GM12892 (cell line): ENCODE results near the gene IGF1R.

ENCODE experiments used
- DNase-seq: peaks from one replicate; pipeline ENCODE4 v3.0.0; 2011; ENCODE audit not compliant: insufficient read length
- FAIRE-seq: peaks from 2 replicates; lab custom pipeline; 2011; peaks lifted over from hg19 to GRCh38; lab: Jason Lieb, UNC
- POLR2A ChIP-seq: IDR thresholded peaks from 2 replicates; pipeline ENCODE4 v1.6.1; 2011; ENCODE audit warnings: low read depth, low read length, control low read depth
- POLR2AphosphoS5 ChIP-seq: IDR thresholded peaks from 2 replicates; pipeline ENCODE4 v1.6.1; 2011; ENCODE audit warnings: low read depth, low read length, control low read depth
- TAF1 ChIP-seq: IDR thresholded peaks from 2 replicates; pipeline ENCODE4 v1.6.1; 2011; ENCODE audit warnings: low read depth, mild to moderate bottlenecking, control low read depth, low read length, borderline replicate concordance

IGF1R gene

GRCh38 chr15:98796685-98797357 lies 148.5 kb downstream of the IGF1R start:
- TF ChIP-seq POLR2A, result no peak
- TF ChIP-seq TAF1, result no peak
- TF ChIP-seq POLR2AphosphoS5, result no peak
- FAIRE-seq, result no peak

GRCh38 chr15:98798375-98798893 lies 150.1 kb downstream of the IGF1R start:
- TF ChIP-seq POLR2AphosphoS5, result no peak
- no peak for TF ChIP-seq POLR2A
- no peak for TF ChIP-seq TAF1
- DNase-seq, result no peak
- no peak for FAIRE-seq

More at GRCh38 chr15:98796685-98797357, 148.5 kb downstream of the IGF1R start:
- no peak for DNase-seq

GRCh38 chr15:98799461-98800390 lies 151.4 kb downstream of the IGF1R start:
- no peak for DNase-seq
- TF ChIP-seq POLR2AphosphoS5 (no peak), TAF1 (no peak), POLR2A (no peak)
- no peak for FAIRE-seq

- no peak for FAIRE-seq
- DNase-seq, result no peak
- TF ChIP-seq POLR2AphosphoS5 (no peak), POLR2A (no peak), TAF1 (no peak)
These were observed 152.3 kb downstream of the IGF1R start for GRCh38 chr15:98800437-98801233.

- TF ChIP-seq POLR2A, result no peak
- TF ChIP-seq TAF1, result no peak
- TF ChIP-seq POLR2AphosphoS5, result no peak
- no peak for FAIRE-seq
- no peak for DNase-seq
These were observed 152.9 kb downstream of the IGF1R start for GRCh38 chr15:98801234-98801561.

- no peak for FAIRE-seq
- DNase-seq, result no peak
- no peak for TF ChIP-seq TAF1
- TF ChIP-seq POLR2A, result no peak
- no peak for TF ChIP-seq POLR2AphosphoS5
These were observed 153.8 kb downstream of the IGF1R start for GRCh38 chr15:98802187-98802586.

GRCh38 chr15:98803228-98804056 lies 155.1 kb downstream of the IGF1R start:
- DNase-seq (no peak), FAIRE-seq (no peak)
- no peak for TF ChIP-seq POLR2A
- no peak for TF ChIP-seq TAF1
- TF ChIP-seq POLR2AphosphoS5, result no peak

- DNase-seq, result no peak
These were observed 155.7 kb downstream of the IGF1R start for GRCh38 chr15:98804057-98804380.

GRCh38 chr15:98805434-98806274 lies 157.3 kb downstream of the IGF1R start:
- DNase-seq, result no peak
- FAIRE-seq, result no peak
- no peak for TF ChIP-seq POLR2A
- TF ChIP-seq TAF1, result no peak
- no peak for TF ChIP-seq POLR2AphosphoS5

More at GRCh38 chr15:98804057-98804380, 155.7 kb downstream of the IGF1R start:
- TF ChIP-seq POLR2AphosphoS5 (no peak), TAF1 (no peak), POLR2A (no peak)
- no peak for FAIRE-seq

GRCh38 chr15:98806275-98806895 lies 158.0 kb downstream of the IGF1R start:
- no peak for FAIRE-seq
- TF ChIP-seq POLR2AphosphoS5 (no peak), POLR2A (no peak), TAF1 (no peak)
- DNase-seq, result no peak
